ENCODE results near the gene AK3. TPM values are rescaled to one million over a fixed set of nuclear protein-coding genes. Genes with fewer than 3 reads are reported as not detected.

The AK3 gene
- total RNA-seq, 1 experiment from 2014 or later: 114 TPM

DNA sequence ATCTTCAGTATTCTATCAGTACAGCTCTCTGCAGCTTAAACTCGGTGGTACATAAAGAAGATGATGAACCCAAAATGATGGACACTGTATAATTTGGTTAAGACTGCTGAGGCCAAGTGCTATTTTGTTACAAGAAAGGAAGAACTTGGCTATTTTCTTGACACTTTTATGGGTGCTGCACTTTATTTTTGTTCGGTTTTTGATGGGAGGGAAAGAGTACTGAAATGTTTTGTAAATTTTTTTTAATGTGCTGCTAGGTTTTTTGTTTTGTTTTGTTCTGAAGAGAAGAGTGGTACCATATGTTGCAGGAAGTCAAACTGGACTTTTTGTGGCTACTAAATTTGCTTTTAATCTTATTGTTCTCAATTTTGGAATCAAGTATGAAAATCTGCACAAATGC is 35.0 kb downstream of the AK3 start:
- no peak for DNase-seq (ENCODE audit: low spot score)

DNA sequence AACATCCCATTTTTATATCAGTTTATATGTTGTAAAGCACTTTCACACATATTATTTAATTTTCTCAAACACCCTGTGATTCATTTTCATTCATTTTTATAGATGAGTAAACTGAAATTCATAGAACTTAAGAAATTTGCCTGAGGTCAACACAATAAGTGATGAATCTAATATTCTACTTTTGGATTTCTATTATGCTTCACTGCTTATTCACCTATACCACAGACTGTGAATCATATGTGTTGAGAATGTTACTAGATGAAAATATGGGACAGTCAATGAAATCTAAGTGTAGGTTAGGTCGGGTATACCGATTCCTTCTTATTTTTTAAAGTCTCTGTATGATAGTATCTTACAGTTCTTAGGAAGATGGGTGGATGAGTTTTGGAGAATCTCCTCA is 36.9 kb downstream of the AK3 start:
- no peak for DNase-seq (ENCODE audit: low spot score)

- no peak for DNase-seq (ENCODE audit: low spot score)
Observed at GRCh38 chr9:4701526-4701925, 39.5 kb downstream of the AK3 start.

- DNase-seq (ENCODE audit: low spot score): no peak
Observed at GRCh38 chr9:4700932-4701331, 40.1 kb downstream of the AK3 start.

GRCh38 chr9:4700091-4700490 is 40.9 kb downstream of the AK3 start:
- no peak for DNase-seq (ENCODE audit: low spot score)

DNA sequence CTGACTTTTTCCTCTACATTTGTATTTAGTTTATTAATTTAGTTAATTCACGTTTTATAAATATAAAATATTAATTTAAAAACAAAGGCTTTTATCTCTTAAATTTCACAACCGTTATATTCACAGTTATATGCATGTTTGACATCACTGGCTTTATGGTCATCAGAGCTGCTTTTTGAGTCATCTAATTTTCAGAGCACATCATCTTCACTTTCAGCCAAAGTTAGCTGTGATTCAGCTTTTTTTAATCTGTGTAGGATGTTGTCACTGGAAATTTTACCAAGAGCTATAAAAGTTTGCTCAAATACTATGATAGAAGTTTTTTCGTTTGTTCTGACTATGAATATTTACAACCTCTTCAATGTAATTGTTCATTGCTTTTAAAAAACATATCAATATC is 49.2 kb downstream of the AK3 start:
- no peak for DNase-seq (ENCODE audit: low spot score)

- no peak for DNase-seq (ENCODE audit: low spot score)
Observed at GRCh38 chr9:4690144-4690543, 50.9 kb downstream of the AK3 start.

DNA sequence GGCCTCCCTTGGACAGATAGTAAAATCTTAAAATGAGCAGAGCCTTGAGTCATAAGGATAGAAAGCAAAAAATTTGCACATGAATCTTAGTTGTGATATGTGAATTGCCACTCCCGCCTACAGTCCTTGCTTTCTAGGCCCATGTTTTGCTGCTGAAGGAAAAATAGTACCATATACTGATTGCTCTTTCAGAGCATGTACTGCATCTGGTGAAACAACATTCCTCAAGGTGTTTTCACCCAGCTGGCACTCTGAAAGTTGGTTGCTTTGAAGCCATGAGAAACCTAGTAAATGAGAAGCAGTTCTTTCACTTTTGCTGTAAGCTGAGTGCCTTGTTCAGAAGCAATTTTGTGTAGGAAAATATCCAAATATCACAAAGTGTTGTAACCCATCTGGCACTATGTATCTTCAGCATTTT is 51.3 kb downstream of the AK3 start:
- DNase-seq (ENCODE audit: low spot score): no peak

DNA sequence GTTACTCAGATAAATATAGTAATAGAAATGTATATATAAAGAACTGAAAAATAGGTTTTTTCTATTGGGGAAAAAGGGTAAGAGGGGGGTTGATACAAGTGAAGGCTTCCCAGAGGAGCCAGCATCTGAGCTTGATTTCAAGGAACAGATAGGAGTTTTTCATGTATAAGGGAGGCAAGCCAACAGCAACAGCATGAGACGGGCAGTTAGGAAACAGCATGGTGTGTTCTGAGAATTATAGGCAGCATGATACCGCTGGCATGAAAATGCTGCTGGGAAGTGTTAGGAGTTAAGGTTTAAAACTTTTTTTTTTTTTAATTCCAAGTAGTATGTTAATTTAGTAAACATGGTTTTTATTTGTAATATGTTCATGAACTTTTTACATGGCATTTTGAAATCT is 52.0 kb downstream of the AK3 start:
- no peak for DNase-seq (ENCODE audit: low spot score)

DNA sequence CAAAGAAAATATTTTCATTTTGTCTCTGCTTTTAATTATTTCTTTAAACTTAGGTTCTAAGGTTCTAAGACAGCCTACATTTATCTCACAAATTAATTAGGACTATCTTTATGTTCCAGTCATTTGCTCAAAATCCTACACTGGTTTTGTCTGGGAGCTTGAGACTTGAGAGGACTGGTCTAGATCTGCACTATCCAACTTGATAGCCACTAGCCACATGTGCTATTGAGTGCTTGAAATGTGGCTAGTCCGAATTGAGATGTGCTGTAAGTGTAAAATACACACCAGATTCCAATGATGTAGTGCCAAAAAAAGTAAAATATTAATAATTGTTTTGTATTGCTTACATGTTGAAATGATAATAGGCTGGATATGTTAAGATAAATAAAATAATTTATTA is 54.4 kb downstream of the AK3 start:
- no peak for DNase-seq (ENCODE audit: low spot score)

- no peak for DNase-seq (ENCODE audit: low spot score)
Observed at GRCh38 chr9:4686112-4686511, 54.9 kb downstream of the AK3 start.

DNA sequence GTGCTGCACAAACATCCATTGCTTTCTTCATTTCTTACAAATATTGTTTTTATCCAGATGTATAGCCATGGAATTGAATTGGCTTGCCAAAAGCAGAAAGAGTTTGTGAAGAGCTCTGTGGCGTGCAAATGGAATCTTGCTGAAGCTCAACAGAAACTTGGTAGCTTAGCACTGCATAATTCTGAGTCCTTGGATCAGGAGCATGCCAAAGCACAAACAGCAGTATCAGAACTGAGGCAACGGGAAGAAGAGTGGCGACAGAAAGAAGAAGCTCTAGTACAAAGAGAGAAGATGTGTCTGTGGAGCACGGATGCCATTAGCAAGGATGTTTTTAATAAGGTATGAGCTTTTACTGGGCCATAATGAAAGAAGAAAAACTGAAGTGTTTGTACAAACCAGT is 56.2 kb downstream of the AK3 start:
- DNase-seq (ENCODE audit: low spot score): no peak

DNA sequence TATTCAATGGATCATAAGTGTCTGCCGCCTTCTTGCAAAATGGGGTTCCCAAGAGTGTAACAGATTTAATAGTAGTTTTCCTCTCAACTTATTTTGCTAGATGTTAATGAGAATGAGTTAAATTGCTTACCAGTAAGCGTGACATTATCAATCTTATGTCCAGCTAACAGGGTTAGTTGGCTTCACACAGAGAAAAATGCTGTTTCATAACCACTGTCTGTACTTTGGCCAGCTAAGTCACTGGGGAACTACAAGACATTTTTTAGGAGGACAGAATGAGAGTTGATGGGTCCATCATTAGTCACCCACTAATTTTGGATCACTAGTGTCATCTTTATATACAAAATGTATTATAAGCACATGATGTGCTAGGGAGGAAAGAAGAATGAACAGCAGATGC is 60.3 kb downstream of the AK3 start:
- DNase-seq (ENCODE audit: low spot score): peak; percentile 27

- peak; percentile 53 for DNase-seq (ENCODE audit: low spot score)
Observed at GRCh38 chr9:4680173-4680525, 60.9 kb downstream of the AK3 start.

DNA sequence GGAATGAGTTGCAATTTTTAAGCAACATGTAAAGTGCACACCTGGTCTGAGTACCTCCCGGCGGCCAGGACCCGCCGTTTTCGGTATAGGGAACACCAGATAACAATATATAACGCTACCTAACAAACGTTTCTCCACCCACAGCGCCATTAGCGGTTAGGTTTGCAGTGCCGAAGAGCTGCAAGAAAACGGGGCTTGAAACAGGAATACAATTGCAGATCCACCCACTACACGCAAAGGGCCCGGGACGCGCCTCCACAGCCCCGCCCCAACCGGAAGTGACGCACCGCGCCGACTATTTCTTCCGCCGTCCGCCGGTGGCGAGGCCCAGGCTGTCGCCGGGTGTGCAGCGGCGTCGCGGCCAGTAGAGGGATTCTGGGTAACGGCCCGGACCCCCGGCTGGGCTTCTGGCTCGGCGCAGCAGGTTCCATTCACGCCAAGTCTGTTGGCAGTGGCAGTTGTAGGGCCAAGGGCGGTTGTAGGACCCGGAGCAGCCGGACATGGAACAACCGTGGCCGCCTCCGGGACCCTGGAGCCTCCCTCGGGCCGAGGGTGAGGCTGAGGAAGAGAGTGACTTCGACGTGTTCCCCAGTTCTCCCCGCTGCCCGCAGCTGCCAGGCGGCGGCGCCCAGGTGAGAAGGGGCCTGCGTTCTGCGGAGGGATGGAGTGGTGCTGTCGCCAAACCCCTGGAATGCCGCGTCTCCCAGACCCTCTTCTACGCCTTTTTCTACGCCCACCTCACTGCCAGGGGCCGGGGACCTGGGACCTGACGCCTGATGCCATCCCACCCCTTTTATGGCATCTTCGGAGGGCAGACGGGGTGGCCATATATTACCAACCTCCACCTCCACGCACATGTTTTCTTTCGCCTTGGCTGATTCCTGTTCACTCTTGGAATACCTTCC is 61.5 kb downstream of the AK3 start, which contains the start of gene CDC37L1:
Gene CDC37L1 (plus strand): TSS at position 302 of the 905 bp plus-strand sequence. CDS start 199 bp downstream, at position 501.
- DNase-seq (ENCODE audit: low spot score): peak; percentile 97

DNA sequence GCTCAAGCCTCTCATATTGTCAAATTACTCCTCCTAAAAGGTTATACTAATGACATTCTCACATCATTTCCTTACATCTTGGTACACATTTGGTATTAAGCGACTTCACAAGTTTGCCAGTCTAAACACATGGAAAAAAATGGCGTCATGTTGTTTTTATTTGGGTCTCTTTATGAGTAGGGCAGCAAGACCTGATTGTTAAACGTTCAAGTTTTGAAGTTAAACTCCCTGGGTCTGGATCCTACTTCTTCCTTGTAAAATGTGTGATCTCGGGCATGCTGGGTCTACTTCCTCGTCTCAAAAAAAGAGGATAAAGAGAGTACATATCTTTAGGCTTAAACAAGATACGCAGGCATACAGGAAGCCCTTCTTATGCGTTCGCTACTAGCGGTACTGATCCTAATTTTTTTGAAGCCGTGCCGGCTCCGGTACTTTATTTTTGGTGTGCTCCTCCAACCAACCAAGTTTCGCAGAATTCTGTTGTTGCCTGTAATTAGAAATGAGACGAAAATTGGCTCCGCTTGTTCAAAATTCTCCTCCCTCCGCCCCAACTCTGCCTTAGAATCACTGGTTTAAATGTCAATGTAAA is 62.2 kb downstream of the AK3 start:
- peak; percentile 66 for DNase-seq (ENCODE audit: low spot score)

DNA sequence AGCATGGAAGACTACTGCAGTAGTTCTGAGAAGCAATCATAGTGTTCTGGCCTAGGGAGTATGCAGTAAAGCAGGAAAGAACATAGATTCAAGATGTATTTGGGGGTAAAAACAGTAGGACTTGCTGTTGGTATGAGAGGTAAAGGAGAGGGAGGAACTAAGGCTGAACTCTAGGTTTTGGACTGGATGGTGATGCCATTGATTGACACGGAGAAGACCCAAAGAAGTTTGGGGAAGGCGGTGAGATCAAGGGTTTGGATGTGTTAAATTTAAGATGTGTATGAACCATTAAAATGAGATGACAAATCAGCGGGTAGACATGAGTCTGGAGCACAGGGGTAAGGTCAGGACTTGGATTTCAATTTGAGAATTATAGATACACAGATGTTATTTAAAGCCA is 63.6 kb downstream of the AK3 start:
- no peak for DNase-seq (ENCODE audit: low spot score)

- DNase-seq (ENCODE audit: low spot score): no peak
Observed at GRCh38 chr9:4674783-4675182, 66.2 kb downstream of the AK3 start.

DNA sequence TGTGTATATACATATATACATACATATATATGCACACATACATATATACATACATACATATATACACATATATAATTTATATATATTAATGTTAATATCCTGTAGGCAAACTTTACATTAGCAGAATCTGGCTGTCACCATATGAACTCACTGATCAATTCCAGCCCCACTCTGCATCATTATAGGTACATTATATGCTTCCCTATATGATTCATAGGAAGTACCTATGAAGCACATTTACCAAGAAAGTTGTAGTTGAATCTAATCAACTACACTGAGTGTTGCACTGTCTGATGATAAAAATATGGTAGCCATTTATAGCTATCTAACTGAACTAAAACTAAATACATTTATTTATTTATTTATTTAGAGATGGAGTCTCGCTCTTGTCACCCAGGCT is 69.3 kb downstream of the AK3 start:
- no peak for DNase-seq (ENCODE audit: low spot score)

DNA sequence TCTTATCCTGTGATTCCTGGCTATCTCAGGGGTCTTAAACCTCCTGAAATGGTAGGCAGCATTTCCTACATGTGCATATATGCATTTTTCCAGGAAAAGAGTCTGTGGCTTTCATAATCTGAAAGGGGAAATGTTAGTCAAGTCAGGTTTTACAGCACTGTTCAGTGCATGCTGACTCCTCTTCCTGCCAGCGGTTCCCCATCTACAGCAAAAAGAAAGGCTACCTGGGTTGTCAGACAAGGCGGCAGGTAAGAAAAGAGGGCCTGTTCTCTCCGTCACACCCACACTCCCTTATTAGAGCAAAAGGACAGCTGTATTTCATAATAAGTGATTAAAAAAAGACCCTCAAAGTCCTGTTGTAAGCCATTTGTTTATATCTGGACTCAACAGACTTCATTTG is 70.4 kb downstream of the AK3 start:
- DNase-seq (ENCODE audit: low spot score): no peak

GRCh38 chr9:4669890-4670289 is 71.1 kb downstream of the AK3 start:
- DNase-seq (ENCODE audit: low spot score): no peak

GRCh38 chr9:4668604-4669003 is 72.4 kb downstream of the AK3 start:
- no peak for DNase-seq (ENCODE audit: low spot score)

DNA sequence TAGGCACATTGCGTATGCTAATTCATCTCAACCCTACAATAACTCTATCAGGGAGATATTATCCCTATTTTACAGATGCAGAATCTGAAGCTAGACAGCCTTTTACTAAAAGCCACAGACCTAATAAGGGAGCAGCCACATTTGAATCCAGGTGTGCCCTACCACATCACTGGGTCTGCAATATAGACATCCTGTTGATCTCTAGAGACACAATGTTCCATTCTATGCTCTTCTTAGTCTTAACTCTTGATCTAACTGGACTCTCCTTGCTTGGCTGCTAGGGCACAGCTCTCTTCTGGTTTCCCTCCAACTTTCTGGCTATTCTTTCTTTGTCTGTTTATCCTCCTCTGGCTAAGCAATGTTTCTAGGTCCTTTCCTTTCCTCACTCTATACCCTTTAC is 73.3 kb downstream of the AK3 start:
- DNase-seq (ENCODE audit: low spot score): no peak

All from HT-29 (cell line).